ENCODE results near the gene COP1.
"Not testable (repeated sequence)": the region's sequence is repeated elsewhere in the genome, so short reads cannot be mapped to it uniquely, and the experiment has no call there.

Gene COP1

DNA sequence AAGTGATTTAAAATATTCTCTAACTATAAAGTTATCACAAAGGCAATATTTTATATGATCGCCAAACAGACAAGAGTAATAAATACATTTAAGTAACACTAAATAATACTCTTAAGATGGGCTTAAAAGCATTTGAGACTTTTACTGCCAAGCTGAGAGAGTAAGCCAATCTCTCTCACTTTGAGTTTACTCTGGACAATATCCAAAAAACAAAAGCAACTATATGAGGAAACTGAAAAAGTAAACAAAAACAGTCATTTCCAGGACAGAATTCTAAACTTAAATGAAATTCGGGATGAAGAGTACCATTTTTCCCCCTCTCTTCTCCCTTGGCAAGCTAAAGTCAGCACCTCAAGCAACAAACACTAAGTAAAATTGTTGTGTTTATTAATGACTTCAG is 173.2 kb downstream of the COP1 start:
- DNase-seq (ENCODE audit: low read depth) = peak; percentile 14

DNA sequence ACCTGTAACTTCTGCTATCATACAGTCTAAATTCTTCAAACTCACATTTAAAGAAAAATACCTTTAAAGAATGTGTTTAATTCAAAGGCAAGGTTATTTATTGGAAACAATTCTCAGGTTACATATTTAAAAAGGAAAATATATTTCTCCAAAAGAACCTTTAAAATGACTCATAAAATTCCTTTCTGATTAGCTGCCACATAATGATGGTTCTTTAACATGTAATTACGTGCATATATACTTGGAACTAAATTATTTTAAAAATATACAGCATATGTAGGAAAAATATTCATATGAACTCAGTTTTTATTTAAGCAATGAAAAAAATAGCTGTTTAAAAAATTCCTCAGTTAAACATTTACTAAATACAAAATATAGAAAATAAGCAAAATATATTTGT is 173.6 kb downstream of the COP1 start:
- DNase-seq (ENCODE audit: low read depth) = no peak

DNA sequence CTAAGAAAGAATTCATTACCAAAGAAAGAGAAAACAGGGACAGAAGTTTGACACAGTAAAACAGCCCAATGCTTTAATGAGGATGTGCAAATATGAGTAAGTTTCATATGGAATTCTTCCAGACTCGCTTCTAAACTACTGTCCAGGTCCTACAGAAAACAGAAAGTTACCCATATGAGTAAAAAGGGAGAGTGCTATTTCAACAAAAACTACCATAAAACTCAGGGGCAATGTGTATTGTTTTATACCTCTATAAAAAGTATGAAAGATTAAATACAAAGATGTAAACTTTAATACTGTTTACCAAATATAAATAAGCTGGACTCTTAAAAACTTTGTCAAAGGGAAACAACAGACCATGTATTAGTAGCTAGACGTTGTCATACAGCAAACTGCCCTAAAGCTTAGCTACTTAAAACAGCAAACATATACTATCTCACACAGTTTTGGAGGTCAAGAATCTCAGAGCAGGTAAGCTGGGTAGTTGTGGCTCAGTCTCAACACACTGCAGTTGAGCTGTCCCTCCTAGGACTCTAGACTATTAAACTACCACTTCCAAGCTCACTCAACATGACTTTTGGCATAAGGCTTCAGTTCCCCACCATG is 174.9 kb downstream of the COP1 start:
- DNase-seq (ENCODE audit: low read depth) = no peak

DNA sequence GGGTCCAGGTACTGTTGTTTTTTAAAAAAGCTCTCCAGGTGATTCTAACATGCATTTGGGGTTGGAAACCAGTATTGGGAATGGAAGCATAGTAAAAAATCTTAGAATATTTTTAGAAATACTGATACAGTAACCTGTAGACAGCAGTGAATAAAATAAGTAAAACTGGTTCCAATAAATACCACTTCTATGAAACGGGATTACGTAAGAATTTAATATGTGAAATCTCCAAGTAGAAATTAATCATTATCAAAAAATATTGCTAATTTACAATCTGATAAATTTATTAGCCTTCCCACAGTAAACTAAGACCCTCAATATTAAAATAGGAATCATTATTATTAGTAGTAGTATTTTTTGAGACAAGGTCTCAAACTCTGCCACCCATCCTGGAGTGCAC is 177.5 kb downstream of the COP1 start:
- DNase-seq (ENCODE audit: low read depth) = no peak

DNA sequence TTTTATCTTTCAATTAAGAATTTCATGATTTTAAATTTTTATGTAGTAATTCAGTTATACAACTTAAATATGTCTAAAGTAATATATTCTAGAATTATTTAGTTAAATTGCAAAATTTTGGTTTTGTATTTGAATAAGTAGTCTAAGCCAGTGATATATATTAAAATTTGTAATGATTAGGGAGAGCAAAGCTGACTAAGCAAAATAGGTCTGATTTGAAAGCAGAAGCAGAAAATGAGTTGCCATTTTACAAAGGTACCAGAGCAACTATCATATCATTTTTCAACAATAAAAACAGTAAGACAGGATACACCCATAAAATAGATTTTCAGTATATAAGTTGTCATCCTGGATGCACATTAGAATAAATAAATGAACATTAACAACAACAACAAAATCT is 177.9 kb downstream of the COP1 start:
- DNase-seq (ENCODE audit: low read depth) = no peak

DNA sequence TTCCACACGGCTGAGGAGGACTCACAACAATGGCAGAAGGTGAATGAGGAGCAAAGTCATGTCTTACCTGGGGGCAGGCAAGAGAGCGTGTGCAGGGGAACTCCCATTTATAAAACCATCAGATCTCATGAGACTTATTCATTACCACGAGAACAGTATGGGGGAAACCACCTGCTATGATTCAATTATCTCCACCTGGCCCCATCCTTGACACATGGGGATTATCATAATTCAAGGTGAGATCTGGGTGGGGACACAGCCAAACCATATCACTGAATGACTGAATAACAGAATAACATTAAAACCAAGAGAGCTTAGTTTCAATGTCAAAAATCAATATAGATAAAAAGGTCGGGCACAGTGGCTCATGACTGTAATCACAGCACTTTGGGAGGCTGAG is 179.2 kb downstream of the COP1 start:
- DNase-seq (ENCODE audit: low read depth) = not testable (repeated sequence)

DNA sequence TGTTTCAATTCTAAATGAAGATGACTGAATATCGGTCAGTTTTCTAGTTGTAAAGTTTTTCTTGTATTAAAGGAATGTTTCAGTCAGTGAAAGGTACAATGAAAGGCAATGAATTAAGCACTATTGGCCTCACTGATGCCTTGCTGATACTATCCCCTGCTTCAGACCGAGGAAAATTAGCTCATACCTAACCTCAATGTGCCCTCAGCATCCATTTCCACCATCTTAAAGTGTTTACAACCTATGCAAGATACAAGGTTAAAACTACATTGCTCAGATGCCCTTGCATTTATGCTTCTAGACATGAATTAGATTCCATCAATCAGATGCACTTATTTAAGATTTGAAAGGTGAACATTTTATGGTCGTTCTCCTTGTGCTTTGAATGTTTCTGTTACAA is 184.5 kb downstream of the COP1 start:
- no peak for DNase-seq (ENCODE audit: low read depth)

DNA sequence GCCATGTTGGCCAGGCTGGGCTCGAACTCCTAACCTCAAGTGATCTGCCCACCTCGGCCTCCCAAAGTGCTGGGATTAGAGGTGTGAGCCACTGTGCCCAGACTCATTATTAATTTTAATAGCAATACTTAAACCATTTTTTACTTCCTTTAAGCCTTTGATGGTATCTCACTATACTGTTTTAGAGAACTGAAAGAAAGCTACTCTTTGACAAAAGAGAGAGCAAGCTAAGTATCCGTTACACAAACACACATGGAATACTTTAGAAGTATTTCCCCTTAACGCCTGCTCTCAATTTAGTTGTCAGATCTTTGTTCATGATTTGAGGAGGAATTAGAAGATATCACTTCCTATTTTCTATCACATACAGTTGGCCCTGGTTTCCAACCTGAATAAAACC is 189.4 kb downstream of the COP1 start:
- DNase-seq (ENCODE audit: low read depth) = no peak

DNA sequence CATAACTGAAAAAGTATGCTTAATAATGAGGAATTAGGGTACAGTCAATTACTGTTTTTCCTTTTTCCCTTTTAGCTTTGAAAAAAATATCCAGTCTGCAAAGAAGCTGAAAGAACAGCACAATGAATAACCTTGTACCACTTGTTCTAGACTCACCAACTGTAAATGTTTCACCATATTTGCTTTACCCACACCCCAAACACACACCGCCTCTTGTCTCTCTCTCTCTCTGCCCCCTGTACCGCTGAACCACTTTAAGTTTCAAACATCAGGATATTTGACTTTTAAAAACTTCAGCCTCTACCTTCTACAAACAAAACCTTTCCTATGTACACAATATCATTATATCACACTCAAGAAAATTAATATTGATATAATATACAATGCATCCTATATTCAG is 197.1 kb downstream of the COP1 start:
- no peak for DNase-seq (ENCODE audit: low read depth)

DNA sequence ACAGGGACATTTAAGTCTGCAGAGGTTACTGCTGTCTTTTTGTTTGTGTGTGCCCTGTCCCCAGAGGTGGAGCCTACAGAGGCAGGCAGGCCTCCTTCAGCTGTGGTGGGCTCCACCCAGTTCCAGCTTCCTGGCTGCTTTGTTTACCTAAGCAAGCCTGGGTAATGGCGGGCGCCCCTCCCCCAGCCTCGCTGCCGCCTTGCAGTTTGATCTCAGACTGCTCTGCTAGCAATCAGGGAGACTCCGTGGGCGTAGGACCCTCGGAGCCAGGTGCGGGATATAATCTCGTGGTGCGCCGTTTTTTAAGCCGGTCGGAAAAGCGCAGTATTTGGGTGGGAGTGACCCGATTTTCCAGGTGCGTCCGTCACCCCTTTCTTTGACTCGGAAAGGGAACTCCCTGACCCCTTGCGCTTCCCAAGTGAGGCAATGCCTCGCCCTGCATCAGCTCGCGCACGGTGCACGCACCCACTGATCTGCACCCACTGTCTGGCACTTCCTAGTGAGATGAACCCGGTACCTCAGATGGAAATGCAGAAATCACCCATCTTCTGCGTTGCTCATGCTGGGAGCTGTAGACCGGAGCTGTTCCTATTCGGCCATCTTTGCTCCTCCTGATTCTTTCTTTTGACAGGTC is 199.2 kb downstream of the COP1 start:
- DNase-seq (ENCODE audit: low read depth) = not testable (repeated sequence)

DNA sequence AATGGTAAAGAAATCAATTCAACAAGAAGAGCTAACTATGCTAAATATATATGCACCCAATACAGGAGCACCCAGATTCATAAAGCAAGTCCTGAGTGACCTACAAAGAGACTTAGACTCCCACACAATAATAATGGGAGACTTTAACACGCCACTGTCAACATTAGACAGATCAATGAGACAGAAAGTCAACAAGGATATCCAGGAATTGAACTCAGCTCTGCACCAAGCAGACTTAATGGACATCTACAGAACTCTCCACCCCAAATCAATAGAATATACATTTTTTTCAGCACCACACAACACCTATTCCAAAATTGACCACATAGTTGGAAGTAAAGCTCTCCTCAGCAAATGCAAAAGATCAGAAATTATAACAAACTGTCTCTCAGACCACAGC is 212.4 kb downstream of the COP1 start:
- DNase-seq (ENCODE audit: low read depth) = not testable (repeated sequence)

DNA sequence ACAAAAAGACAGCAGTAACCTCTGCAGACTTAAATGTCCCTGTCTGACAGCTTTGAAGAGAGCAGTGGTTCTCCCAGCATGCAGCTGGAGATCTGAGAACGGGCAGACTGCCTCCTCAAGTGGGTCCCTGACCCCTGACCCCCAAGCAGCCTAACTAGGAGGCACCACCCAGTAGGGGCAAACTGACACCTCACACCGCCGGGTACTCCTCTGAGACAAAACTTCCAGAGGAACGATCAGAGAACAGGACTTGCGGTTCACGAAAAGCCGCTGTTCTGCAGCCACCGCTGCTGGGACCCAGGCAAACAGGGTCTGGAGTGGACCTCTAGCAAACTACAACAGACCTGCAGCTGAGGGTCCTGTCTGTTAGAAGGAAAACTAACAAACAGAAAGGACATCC is 214.3 kb downstream of the COP1 start:
- DNase-seq (ENCODE audit: low read depth) = not testable (repeated sequence)

DNA sequence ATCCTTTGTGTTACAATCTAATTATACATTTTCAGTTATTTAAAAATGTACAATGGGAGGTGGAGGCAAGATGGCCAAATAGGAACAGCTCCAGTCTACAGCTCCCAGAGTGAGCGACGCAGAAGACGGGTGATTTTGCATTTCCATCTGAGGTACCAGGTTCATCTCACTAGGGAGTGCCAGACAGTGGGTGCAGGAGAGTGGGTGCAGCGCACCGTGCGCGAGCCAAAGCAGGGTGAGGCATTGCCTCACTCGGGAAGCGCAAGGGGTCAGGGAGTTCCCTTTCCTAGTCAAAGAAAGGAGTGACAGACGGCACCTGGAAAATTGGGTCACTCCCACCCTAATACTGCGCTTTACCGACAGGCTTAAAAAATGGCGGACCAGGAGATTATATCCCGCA is 214.9 kb downstream of the COP1 start:
- DNase-seq (ENCODE audit: low read depth) = not testable (repeated sequence)

DNA sequence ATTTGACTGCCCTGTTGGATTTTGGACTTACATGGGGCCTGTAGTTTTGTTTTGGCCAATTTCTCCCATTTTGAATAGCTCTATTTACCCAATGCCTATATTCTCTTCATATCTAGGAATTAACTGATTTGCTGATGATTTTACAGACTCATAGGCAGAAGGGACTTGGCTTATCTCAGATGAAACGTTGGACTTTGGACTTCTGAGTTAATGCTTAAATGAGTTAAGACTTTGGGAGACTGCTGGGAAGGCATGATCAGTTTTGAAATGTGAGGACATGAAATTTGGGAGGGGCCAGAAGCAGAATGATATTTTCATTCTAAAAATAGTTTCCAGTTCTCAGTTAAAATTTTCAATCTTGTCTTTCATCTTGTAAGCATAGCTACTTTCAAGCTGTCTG is 222.3 kb downstream of the COP1 start:
- no peak for DNase-seq (ENCODE audit: low read depth)

DNA sequence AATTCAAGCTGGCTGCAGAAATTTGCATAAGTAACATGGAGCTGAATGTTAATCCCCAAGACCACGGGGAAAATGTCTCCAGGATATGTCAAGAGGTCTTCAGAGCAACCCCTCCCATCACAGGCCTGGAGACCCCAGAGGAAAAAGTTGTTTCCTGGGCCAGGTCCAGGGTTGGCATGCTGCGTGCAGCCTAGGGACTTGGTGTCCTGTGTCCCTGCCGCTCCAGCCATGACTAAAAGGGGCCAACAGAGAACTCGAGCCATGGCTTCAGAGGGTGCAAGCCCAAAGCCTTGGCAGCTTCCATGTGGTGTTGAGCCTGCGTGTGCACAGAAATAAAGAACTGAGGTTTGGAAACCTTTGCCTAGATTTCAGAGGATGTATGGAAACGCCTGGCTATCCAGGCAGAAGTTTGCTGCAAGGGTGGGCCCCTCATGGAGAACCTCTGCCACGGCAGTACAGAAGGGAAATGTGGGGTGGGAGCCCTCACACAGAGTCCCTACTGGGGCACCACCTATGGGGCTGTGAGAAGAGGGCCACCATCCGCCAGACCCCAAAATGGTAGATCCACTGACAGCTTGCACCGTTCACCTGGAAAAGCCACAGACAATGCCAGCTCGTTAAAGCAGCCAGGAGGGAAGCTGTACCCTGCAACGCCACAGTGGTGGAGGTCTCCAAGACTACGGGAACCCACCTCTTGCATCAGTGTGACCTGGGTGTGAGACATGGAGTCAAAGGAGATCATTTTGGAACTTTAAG is 222.9 kb downstream of the COP1 start:
- DNase-seq (ENCODE audit: low read depth) = no peak

DNA sequence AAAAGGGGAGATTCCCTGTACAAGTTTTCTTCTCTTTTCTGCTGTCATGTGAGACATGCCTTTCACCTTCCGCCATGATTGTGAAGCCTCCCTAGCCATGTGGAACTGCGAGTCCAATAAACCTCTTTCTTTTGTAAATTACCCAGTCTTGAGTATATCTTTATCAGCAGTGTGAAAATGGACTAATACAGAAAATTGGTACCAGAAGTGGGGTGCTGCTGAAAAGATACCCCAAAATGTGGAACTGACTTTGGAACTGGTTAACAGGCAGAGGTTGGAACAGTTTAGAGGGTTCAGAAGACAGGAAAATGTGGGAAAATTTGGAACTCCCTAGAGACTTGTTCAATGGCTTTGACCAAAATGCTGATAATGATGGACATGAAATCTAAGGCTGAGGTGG is 223.7 kb downstream of the COP1 start:
- DNase-seq (ENCODE audit: low read depth) = not testable (repeated sequence)

DNA sequence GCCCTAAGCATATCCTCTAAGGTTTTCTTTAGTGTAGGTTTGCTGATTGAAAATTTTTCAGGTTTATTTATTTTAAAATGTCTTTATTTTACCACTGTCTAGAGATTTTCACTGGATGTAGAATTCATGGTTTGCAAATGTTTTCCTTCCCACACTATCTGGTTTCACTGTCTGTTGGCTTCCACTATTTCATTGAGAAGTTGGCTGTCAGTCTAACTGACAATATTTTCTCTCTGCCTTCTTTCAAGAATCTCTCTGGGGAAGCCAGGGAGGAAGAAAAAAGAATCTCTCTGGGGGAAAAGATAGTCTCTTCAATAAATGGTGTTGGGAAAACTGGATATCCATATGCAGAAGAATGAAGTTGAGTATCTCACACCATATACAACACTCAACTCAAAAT is 226.0 kb downstream of the COP1 start:
- DNase-seq (ENCODE audit: low read depth) = no peak

DNA sequence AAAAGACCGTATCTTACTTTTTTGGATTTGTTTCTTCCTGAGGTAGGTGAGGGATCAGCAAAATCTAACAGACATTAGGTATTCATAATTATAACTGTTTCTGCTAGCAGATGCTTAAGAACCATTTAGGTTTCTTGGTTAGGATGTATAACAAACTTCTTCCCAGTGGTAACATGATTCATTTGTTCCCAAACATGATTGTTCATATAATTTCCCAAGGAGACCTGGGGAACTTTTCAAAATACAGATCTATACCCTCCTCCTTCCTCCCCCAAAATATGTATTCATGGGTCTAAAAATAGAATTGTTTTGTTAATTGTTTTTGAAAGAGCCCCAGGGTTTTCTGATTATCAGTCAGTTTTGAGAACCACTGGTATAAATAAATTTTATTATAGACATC is 228.2 kb downstream of the COP1 start:
- DNase-seq (ENCODE audit: low read depth) = peak; percentile 29

DNA sequence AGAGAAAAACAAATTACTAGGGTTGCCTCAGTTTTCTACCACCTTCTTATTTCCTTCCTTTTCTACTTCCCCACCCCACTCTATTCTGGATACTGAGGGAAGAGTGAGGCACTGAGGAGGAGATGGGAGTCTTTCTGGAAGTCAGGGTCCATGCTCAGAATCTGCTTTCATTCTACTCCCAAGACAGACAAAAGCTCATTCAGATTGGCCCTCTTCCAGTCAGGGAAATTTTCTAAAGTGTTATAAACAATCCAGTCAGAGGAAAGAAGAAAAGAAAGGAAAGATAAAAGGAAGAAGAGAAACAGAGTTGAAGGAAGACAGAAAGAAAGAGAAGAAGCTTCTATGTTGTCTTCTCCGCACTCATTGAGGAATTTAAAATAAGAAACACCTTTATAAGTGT is 228.6 kb downstream of the COP1 start:
- peak; percentile 13 for DNase-seq (ENCODE audit: low read depth)

DNA sequence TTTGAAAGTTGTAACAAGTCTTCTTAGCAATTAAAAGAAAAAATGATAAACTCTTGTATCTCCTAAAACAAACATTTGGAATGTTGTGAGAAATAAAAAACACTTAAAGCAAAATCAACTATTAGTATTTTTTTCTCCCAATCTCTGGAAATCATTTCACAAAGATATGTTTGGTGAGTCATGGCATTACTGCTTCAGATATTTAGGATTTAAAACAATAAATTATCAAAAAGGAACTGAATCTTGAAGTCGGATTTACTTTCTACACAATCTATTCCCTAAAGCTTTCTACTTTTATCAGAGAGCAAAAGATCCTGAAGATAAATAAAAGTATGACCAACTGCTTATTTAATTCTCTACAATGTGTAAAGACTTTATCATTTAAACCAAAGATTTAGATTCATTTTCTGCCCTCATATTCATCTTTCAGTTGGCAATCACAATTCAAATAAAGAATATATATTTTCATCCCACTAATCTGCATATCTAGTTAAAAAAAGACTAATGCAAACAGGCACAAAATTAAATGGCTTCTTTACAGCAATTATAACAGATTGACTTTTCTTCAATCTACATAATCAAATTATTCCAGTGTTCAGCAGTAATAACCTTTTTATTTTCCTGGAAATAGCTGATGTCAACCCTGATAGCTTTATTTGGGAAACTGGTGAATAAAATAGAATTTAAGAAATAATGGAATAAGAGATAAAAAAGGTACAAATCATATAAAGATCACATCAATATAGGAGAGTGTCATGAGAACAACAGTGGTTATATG is 230.0 kb downstream of the COP1 start:
- no peak for DNase-seq (ENCODE audit: low read depth)

DNA sequence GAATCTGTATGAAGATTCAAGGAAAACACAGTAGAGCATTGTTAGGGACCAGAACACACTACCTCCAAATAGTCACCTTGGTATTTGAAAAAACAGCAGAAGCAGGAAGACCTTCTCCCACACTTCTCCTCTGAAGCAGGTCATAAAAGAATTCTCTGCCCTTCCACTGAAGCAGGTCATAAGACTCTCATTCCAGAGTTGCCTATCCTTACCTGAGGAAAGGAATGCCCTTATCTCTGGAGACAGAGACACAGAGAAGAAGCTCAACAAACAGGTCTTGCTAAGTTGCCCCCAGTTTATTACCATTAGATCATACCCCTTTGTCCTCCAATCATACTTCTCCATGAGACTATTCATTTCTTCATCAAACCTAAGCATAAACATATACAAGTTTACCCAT is 237.9 kb downstream of the COP1 start:
- DNase-seq (ENCODE audit: low read depth) = no peak

DNA sequence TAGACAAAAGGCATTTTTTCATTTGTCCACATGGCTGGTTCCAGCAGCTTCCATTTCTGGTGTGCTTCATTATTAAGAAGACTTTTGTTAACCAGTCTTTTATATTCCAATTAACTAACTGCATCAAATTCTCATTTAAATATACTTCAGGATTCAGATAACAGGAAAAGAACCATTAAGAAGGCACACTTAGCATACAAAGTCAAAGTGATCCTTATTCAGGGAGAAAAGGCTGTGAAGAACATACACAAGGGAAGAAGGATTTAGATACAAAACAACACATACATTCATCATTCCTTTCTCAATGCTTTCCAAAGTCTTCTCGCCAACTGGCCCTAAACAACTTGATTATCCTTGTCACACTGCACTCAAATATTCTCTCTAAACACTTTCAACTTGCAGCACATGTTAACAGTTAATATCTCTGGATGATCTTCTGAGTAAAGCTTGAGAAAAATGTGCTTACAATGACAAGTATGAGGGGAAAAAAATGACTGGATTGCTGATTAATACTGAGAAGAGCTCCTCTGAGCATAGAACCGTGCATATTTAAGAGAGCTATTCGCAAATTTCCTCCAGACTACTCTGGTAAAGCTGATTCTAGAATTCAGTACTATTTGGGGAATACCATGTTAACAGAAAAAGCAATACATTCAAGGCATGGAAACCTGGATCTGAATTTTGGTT is 238.5 kb downstream of the COP1 start:
- no peak for DNase-seq (ENCODE audit: low read depth)
